Skin of body (tissue), 3 donors: ENCODE results near the gene SMIM36. TPM values are rescaled to one million over a fixed set of nuclear protein-coding genes. Genes with fewer than 3 reads are reported as not detected.
"Not testable (repeated sequence)": the region's sequence is repeated elsewhere in the genome, so short reads cannot be mapped to it uniquely, and the experiment has no call there.

Experiments used
- DNase-seq: peaks from one replicate; lab custom pipeline; 2025; lab: John Stamatoyannopoulos, UW
- small RNA-seq: library from RNA; depleted of rRNA; stranded (forward); fragments of <200 nt; gene quantifications from one replicate; pipeline ENCODE3, GENCODE V24; 2014; ENCODE audit warnings: low replicate concordance
- total RNA-seq: library from RNA; depleted of rRNA; stranded (reverse); fragments of >200 nt; gene quantifications from one replicate; pipeline ENCODE4 v1.2.3, GENCODE V29; 2014

Gene SMIM36
- total RNA-seq, 1 donor from 2014 or later = not detected

GRCh38 chr17:55416470-55417052, 94.7 kb downstream of the SMIM36 start:
- no peak for DNase-seq

GRCh38 chr17:55416000-55416399, 95.3 kb downstream of the SMIM36 start:
- no peak for DNase-seq

- no peak for DNase-seq
Observed at GRCh38 chr17:55414983-55415382, 96.3 kb downstream of the SMIM36 start.

- DNase-seq = no peak
Observed at GRCh38 chr17:55413825-55414489, 97.3 kb downstream of the SMIM36 start.

- DNase-seq = no peak
Observed at GRCh38 chr17:55411463-55411855, 99.8 kb downstream of the SMIM36 start.

- no peak for DNase-seq
Observed at GRCh38 chr17:55410722-55411462, 100.4 kb downstream of the SMIM36 start.

- no peak for DNase-seq
Observed at GRCh38 chr17:55409030-55409800, 102.0 kb downstream of the SMIM36 start.

- no peak for DNase-seq
Observed at GRCh38 chr17:55407641-55408566, 103.3 kb downstream of the SMIM36 start.

- DNase-seq = no peak
Observed at GRCh38 chr17:55405600-55405999, 105.7 kb downstream of the SMIM36 start.

GRCh38 chr17:55404197-55404596, 107.1 kb downstream of the SMIM36 start:
- DNase-seq = not testable (repeated sequence)

- DNase-seq = no peak
Observed at GRCh38 chr17:55402374-55402773, 108.9 kb downstream of the SMIM36 start.

Small RNA genes within 50 kb of the gene (small RNA-seq; reads per million reads assigned to genes)
- gene RNU6-1249P = not detected

Other genes starting within 250 kb of the SMIM36 start
- 10.3 TPM for gene HLF, start 246.5 kb downstream of the SMIM36 start, total RNA-seq
- gene MMD, start 89.6 kb downstream of the SMIM36 start, total RNA-seq = 16.2 TPM
- 21.2 TPM for gene TMEM100, start 211.4 kb upstream of the SMIM36 start, total RNA-seq
- 9.9 TPM for gene PCTP, start 239.6 kb upstream of the SMIM36 start, total RNA-seq